GM23248 (cell line): Measurements from ENCODE around the gene ZSCAN5C.

Experiments used
- EZH2 ChIP-seq: fragments of 200-600 bp; sonication (generic); IDR thresholded peaks from 2 replicates; pipeline ENCODE4 v1.6.1; 2018; ENCODE audit warnings: antibody characterized with exemption, mild to moderate bottlenecking; ENCODE audit not compliant: insufficient read depth, poor library complexity, severe bottlenecking
- EZH2phosphoT487 ChIP-seq: fragments of 200-600 bp; sonication (generic); IDR thresholded peaks from 2 replicates; pipeline ENCODE4 v1.6.1; 2018; ENCODE audit warnings: antibody characterized with exemption, moderate library complexity, mild to moderate bottlenecking, low read depth; ENCODE audit not compliant: insufficient read depth

GRCh38 chr19:56167064-56167578, 35.0 kb upstream of the ZSCAN5C start:
- TF ChIP-seq EZH2 (no peak), EZH2phosphoT487 (no peak)
